ENCODE results near the gene NRG2. TPM values are rescaled to one million over a fixed set of nuclear protein-coding genes. Genes with fewer than 3 reads are reported as not detected.

The NRG2 gene
- total and polyA plus RNA-seq, 2 donors (not counting 3 experiments of a cell fraction or from before 2014, with no cell fraction given): 0.26 to 0.42 TPM

DNA sequence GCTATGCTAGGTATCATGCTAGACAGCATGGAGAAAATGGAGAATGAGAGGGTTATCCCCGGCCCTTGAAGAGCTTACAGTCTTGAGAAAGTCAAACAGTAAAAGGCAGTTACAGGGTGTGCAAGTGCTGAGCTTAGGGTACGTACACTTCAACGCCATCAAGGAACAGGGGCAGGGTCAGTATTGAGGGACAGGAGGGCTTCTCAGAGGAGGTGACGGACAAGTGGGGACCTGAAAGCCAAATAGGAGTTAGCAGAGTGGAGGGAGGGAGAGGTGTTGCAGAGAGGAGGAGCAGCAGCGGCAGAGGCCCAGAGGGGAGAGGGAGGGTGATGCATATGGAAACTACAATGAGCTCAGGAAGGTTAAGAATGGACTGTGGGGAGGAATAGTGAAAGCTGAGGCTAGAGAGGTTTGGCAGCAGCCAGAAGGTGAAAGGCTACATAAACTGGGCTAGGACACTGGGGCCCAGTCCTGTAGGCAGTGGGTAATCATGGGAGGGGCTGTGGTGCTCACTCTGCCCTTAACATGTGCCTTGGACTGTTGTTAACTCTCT lies 88.0 kb downstream of the NRG2 start:
- no peak for FAIRE-seq
- no peaks in the 10 kb centered on the region for H3K4me1 ChIP-seq (ENCODE audit: control insufficient read depth, extremely low read depth, insufficient read depth, low read length)
- no peaks in the 10 kb centered on the region for H3K9me3 ChIP-seq (replicated peaks; ENCODE audit: control insufficient read depth, insufficient read depth, low read length)
- TF ChIP-seq, protein P1, sequence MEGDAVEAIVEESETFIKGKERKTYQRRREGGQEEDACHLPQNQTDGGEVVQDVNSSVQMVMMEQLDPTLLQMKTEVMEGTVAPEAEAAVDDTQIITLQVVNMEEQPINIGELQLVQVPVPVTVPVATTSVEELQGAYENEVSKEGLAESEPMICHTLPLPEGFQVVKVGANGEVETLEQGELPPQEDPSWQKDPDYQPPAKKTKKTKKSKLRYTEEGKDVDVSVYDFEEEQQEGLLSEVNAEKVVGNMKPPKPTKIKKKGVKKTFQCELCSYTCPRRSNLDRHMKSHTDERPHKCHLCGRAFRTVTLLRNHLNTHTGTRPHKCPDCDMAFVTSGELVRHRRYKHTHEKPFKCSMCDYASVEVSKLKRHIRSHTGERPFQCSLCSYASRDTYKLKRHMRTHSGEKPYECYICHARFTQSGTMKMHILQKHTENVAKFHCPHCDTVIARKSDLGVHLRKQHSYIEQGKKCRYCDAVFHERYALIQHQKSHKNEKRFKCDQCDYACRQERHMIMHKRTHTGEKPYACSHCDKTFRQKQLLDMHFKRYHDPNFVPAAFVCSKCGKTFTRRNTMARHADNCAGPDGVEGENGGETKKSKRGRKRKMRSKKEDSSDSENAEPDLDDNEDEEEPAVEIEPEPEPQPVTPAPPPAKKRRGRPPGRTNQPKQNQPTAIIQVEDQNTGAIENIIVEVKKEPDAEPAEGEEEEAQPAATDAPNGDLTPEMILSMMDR (IDR thresholded peaks at IDR 0.05; ENCODE audit: extremely low read depth in 1 of 2, insufficient read depth in 1 of 2, low read depth in 1 of 2, low read length in 2 of 2): no peak
- no peak for TF ChIP-seq GATA2 (IDR thresholded peaks at IDR 0.05; ENCODE audit: insufficient read depth, insufficient read length, low read depth, low read length)
- no peak for TF ChIP-seq POLR2AphosphoS5 (IDR thresholded peaks at IDR 0.05; ENCODE audit: insufficient read depth, low read depth, low read length)
- TF ChIP-seq JUN (IDR thresholded peaks at IDR 0.05; ENCODE audit: borderline replicate concordance, insufficient read depth, insufficient read length, low read depth): no peak
- TF ChIP-seq POLR2A (IDR thresholded peaks at IDR 0.05; ENCODE audit: low read depth, low read length): no peak
- TF ChIP-seq FOS (IDR thresholded peaks at IDR 0.05; ENCODE audit: borderline replicate concordance, insufficient read depth, low read length): no peak
- TF ChIP-seq EZH2 (IDR thresholded peaks at IDR 0.05; ENCODE audit: borderline replicate concordance, low read depth, low read length, severe bottlenecking): no peak
- TF ChIP-seq, protein P2, sequence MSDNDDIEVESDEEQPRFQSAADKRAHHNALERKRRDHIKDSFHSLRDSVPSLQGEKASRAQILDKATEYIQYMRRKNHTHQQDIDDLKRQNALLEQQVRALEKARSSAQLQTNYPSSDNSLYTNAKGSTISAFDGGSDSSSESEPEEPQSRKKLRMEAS (IDR thresholded peaks at IDR 0.05; ENCODE audit: insufficient read depth, insufficient read length): no peak
- TF ChIP-seq MYC (IDR thresholded peaks at IDR 0.05; ENCODE audit: low read depth, low read length): no peak
- POLR2A ChIA-PET: no interaction called here
- H3K79me2 ChIP-seq (ENCODE audit: control insufficient read depth, insufficient read depth, low read length): no peaks in the 10 kb centered on the region
- CTCF ChIA-PET: interaction anchor here (1.3 to 3.3 kb wide), 5 partner anchors 11 to 180 kb away, joined by 3 to 25 read pairs (median 5); no protein-coding TSS in a partner anchor
- no peaks in the 10 kb centered on the region for H3K36me3 ChIP-seq (ENCODE audit: control insufficient read depth in 2 of 2, extremely low read depth in 1 of 2, insufficient read depth in 2 of 2, low read length in 2 of 2)
- H3K9ac ChIP-seq (replicated peaks; ENCODE audit: extremely low read depth, insufficient read depth, low read length): no peak overlapping the region
- no peak overlapping the region for H3K4me3 ChIP-seq (replicated peaks in 1 of 3; ENCODE audit: insufficient read depth in 1 of 3, low read depth in 1 of 3, low read length in 3 of 3)
- intact Hi-C loops (cut with micrococcal nuclease): no loop called here
- no peak overlapping the region for H3K4me2 ChIP-seq (ENCODE audit: insufficient read depth, low read length)
- no peaks in the 10 kb centered on the region for H4K20me1 ChIP-seq (replicated peaks; ENCODE audit: control insufficient read depth, extremely low read depth, insufficient read depth, low read length)
- dilution Hi-C loops (cut with MboI; ENCODE audit: extremely low pct_ligation_motif_present, low sequenced_read_pairs): no loop called here
- H2AFZ ChIP-seq (ENCODE audit: low read depth, low read length): no peak overlapping the region
- peaks cover 4 to 11% of the 10 kb centered on the region in 2 experiments for H3K27me3 ChIP-seq (ENCODE audit: control insufficient read depth in 2 of 2, insufficient read depth in 2 of 2, low read length in 2 of 2)
- no TSS peak for BruUV-seq (replicated peaks)
- no peak for DNase-seq (ENCODE audit: low read depth, low spot score)
- H3K9me1 ChIP-seq (replicated peaks; ENCODE audit: control insufficient read depth, extremely low read depth, insufficient read depth, low read length): no peaks in the 10 kb centered on the region
- no peak overlapping the region for H3K27ac ChIP-seq (ENCODE audit: insufficient read depth, low read depth, low read length)

Data from endothelial cell of umbilical vein (primary cell).